B cell (primary cell): ENCODE measurements around the gene NUDT1. TPM values are rescaled to one million over a fixed set of nuclear protein-coding genes. Genes with fewer than 3 reads are reported as not detected.

Experiments used
- ATAC-seq: fragments of 200-7000 bp; cut with Tn5 transposase; one replicate; pipeline ENCODE4 v1.10.0; 2021; ENCODE audit warnings: low read depth, mild to moderate bottlenecking, moderate number of reproducible peaks, moderate library complexity
- CTCF ChIA-PET: fragments of 350-600 bp; sonication (Branson Sonifier 250); formaldehyde crosslinking; loops from one replicate; lab custom pipeline; 2021; ENCODE audit warnings: antibody characterized with exemption, inconsistent platforms; lab: Charles Lee
- POLR2A ChIA-PET: fragments of 350-600 bp; sonication (Branson Sonifier 250); formaldehyde crosslinking; loops from one replicate; lab custom pipeline; 2021; ENCODE audit warnings: antibody characterized with exemption; lab: Charles Lee
- DNase-seq: peaks from one replicate; pipeline ENCODE4 v3.0.0; 2013
- H2AFZ ChIP-seq: 2 replicates; pipeline ENCODE4 v1.6.1; 2012; ENCODE audit warnings: mild to moderate bottlenecking, low read depth, low read length; ENCODE audit not compliant: insufficient read depth, poor library complexity, severe bottlenecking
- H3K27ac ChIP-seq, 2 donors: 1 replicate in 1 of 2; 2 replicates in 1 of 2; pipeline ENCODE4 v1.5.1; 2012 to 2013; ENCODE audit warnings: low read length in 2 of 2, mild to moderate bottlenecking in 2 of 2, moderate library complexity in 1 of 2
- H3K27me3 ChIP-seq, 4 experiments: fragments of 200-600 bp in 1 of 4; sonication (generic) in 1 of 4; replicated peaks in 1 of 4; 1 replicate in 2 of 4; 2 replicates in 2 of 4; pipeline versions ENCODE4 v1.6.1 to v1.7.0; 2013 to 2016; ENCODE audit warnings: low read length in 3 of 4, mild to moderate bottlenecking in 2 of 4, mixed read lengths in 1 of 4, moderate library complexity in 1 of 4; ENCODE audit not compliant: insufficient read depth in 4 of 4, control insufficient read depth in 3 of 4; ENCODE audit errors: control extremely low read depth in 1 of 4
- H3K36me3 ChIP-seq, 2 experiments: replicated peaks in 1 of 2; 1 replicate in 1 of 2; 2 replicates in 1 of 2; pipeline versions ENCODE4 v1.6.1 to v1.7.1; 2013; ENCODE audit warnings: low read length in 1 of 2; ENCODE audit not compliant: insufficient read depth in 2 of 2, control insufficient read depth in 1 of 2; ENCODE audit errors: control extremely low read depth in 1 of 2, extremely low read depth in 1 of 2
- H3K4me1 ChIP-seq, 2 donors: fragments of 200-600 bp in 1 of 2; sonication (generic) in 1 of 2; 1 replicate in 1 of 2; 2 replicates in 1 of 2; pipeline versions ENCODE4 v1.5.1 to v1.6.1; 2013 to 2017; ENCODE audit warnings: low read length in 2 of 2; ENCODE audit not compliant: control insufficient read depth in 2 of 2, insufficient read depth in 2 of 2
- H3K4me2 ChIP-seq: replicated peaks from 2 replicates; pipeline ENCODE3; 2012; ENCODE audit warnings: mild to moderate bottlenecking, low read depth, low read length; ENCODE audit not compliant: poor library complexity, severe bottlenecking
- H3K4me3 ChIP-seq, 5 experiments: fragments of 200-600 bp in 1 of 5; sonication (generic) in 1 of 5; 1 replicate in 3 of 5; 2 replicates in 2 of 5; pipeline versions ENCODE4 v1.5.1 to v1.7.0; 2011 to 2016; ENCODE audit warnings: low read length in 4 of 5, mild to moderate bottlenecking in 4 of 5, low read depth in 2 of 5, control low read depth in 1 of 5, moderate library complexity in 1 of 5; ENCODE audit not compliant: insufficient read depth in 1 of 5; ENCODE audit errors: control extremely low read depth in 1 of 5, extremely low read depth in 1 of 5
- H3K79me2 ChIP-seq: fragments of 200-600 bp; sonication (generic); one replicate; pipeline ENCODE4 v1.6.0; 2016; ENCODE audit warnings: low read length; ENCODE audit not compliant: control insufficient read depth, insufficient read depth
- H3K9ac ChIP-seq: fragments of 200-600 bp; sonication (generic); 2 replicates; pipeline ENCODE4 v1.6.1; 2017; ENCODE audit warnings: mild to moderate bottlenecking, low read length, moderate library complexity
- H3K9me3 ChIP-seq, 3 donors: one replicate each; pipeline versions ENCODE4 v1.6.1 to v1.7.1; 2013; ENCODE audit warnings: low read length in 2 of 3; ENCODE audit not compliant: control insufficient read depth in 2 of 3, insufficient read depth in 1 of 3; ENCODE audit errors: control extremely low read depth in 1 of 3
- H4K20me1 ChIP-seq: 2 replicates; pipeline ENCODE4 v1.6.0; 2012; ENCODE audit warnings: mild to moderate bottlenecking, low read length; ENCODE audit not compliant: insufficient read depth, control insufficient read depth, poor library complexity, severe bottlenecking
- H3K27ac Mint-ChIP-seq: one replicate; pipeline ENCODE4 v1.8.0; 2021; ENCODE audit warnings: mixed read lengths
- H3K27me3 Mint-ChIP-seq: one replicate; pipeline ENCODE4 v1.8.0; 2021; ENCODE audit warnings: mixed read lengths
- H3K4me1 Mint-ChIP-seq: one replicate; pipeline ENCODE4 v1.8.0; 2021; ENCODE audit warnings: mixed read lengths
- H3K4me3 Mint-ChIP-seq: one replicate; pipeline ENCODE4 v1.8.0; 2021; ENCODE audit warnings: mixed read lengths
- H3K9me3 Mint-ChIP-seq: one replicate; pipeline ENCODE4 v1.8.0; 2022; ENCODE audit warnings: mixed read lengths; ENCODE audit not compliant: insufficient read depth
- EZH2 ChIP-seq: IDR thresholded peaks from 2 replicates; pipeline ENCODE4 v1.6.1; 2012; ENCODE audit warnings: borderline replicate concordance, low read depth, mild to moderate bottlenecking, moderate library complexity, low read length; ENCODE audit not compliant: insufficient read depth, poor library complexity, severe bottlenecking
- WGBS: methylation state at CpG from one replicate; pipeline ENCODE4 v1.1.5; 2013; ENCODE audit warnings: missing lambda C conversion rate; ENCODE audit not compliant: insufficient coverage; 5-methylcytosine and 5-hydroxymethylcytosine counted together
- intact Hi-C: fragments of 100-400 bp; cut with micrococcal nuclease; formaldehyde crosslinking; loops from one replicate; pipeline ENCODE4 v1.10.0; 2022
- polyA plus RNA-seq: library from polyadenylated mRNA; depleted of rRNA; stranded (reverse); fragments of >200 nt; gene quantifications from 2 replicates; pipeline ENCODE4 v1.2.3, GENCODE V29; 2012
- total RNA-seq, 2 donors: library from RNA; stranded (reverse); fragments of 120-200 nt in 1 of 2; gene quantifications; 1 replicate in 1 of 2; 2 replicates in 1 of 2; pipeline versions ENCODE4 v1.2.3 to v1.2.4, GENCODE V29; 2013 to 2022
- TF ChIP-seq, protein P1 (sequence below): fragments of 200-600 bp; IDR thresholded peaks from one replicate; pipeline ENCODE4 v1.8.0; 2022; ENCODE audit warnings: antibody characterized with exemption, mild to moderate bottlenecking

The NUDT1 gene
- total and polyA plus RNA-seq, 2 donors (not counting 1 experiment from before 2014, with no cell fraction given) = 21.1 to 22.9 TPM

DNA sequence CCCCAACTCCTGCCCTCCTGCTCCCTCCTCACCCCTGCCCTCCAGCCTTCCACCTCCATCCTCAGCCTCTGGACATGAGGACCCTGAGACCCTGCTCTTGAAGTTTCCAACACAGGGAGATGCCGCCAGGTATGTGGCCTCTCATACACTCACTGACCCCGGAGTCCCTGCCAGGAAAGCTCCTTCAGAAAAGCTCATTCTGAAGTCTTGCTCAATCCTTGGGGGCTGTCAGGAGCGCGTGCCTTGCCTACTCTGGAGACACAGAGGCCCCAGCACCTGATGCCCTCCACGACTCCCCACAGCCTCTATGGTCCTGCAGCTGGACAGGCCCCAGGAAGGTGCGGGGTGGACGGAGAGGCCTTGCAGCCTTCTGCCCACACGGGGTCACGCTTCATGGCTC is 11.0 kb downstream of the NUDT1 start:
- ChIA-PET CTCF (interaction anchor here (1.6 to 2.2 kb wide), 2 partner anchors 11 to 95 kb away, joined by 4 to 6 read pairs; partner anchors contain the start of genes MRM2 and NUDT1), POLR2A (no interaction called here)
- Histone ChIP-seq H4K20me1 (peaks cover 26% of the 10 kb centered on the region), H3K27ac (peak overlapping the region in 1 of 2 donors; percentile 49), H3K27me3 (no peaks in the 10 kb centered on the region), H3K4me3 (no peak overlapping the region), H2AFZ (no peak overlapping the region), H3K9me3 (peaks cover 0 to 4% (median 0%) of the 10 kb centered on the region in 3 donors), H3K36me3 (peaks cover 0 to 47% of the 10 kb centered on the region in 2 experiments), H3K4me2 (no peak overlapping the region), H3K79me2 (peaks cover 8% of the 10 kb centered on the region), H3K9ac (no peak overlapping the region), H3K4me1 (peaks cover 13 to 28% of the 10 kb centered on the region in 2 donors)
- Mint-ChIP-seq H3K9me3 (no peaks in the 10 kb centered on the region), H3K27ac (no peak overlapping the region), H3K4me1 (peaks cover 31% of the 10 kb centered on the region), H3K4me3 (no peak overlapping the region), H3K27me3 (no peaks in the 10 kb centered on the region)
- no peak for ATAC-seq
- WGBS = 98% methylated on average over 9 of the region's 9 CpGs
- intact Hi-C loops = no loop called here
- DNase-seq = no peak
- TF ChIP-seq, protein P1, sequence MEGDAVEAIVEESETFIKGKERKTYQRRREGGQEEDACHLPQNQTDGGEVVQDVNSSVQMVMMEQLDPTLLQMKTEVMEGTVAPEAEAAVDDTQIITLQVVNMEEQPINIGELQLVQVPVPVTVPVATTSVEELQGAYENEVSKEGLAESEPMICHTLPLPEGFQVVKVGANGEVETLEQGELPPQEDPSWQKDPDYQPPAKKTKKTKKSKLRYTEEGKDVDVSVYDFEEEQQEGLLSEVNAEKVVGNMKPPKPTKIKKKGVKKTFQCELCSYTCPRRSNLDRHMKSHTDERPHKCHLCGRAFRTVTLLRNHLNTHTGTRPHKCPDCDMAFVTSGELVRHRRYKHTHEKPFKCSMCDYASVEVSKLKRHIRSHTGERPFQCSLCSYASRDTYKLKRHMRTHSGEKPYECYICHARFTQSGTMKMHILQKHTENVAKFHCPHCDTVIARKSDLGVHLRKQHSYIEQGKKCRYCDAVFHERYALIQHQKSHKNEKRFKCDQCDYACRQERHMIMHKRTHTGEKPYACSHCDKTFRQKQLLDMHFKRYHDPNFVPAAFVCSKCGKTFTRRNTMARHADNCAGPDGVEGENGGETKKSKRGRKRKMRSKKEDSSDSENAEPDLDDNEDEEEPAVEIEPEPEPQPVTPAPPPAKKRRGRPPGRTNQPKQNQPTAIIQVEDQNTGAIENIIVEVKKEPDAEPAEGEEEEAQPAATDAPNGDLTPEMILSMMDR = no peak
- TF ChIP-seq EZH2 = no peak

DNA sequence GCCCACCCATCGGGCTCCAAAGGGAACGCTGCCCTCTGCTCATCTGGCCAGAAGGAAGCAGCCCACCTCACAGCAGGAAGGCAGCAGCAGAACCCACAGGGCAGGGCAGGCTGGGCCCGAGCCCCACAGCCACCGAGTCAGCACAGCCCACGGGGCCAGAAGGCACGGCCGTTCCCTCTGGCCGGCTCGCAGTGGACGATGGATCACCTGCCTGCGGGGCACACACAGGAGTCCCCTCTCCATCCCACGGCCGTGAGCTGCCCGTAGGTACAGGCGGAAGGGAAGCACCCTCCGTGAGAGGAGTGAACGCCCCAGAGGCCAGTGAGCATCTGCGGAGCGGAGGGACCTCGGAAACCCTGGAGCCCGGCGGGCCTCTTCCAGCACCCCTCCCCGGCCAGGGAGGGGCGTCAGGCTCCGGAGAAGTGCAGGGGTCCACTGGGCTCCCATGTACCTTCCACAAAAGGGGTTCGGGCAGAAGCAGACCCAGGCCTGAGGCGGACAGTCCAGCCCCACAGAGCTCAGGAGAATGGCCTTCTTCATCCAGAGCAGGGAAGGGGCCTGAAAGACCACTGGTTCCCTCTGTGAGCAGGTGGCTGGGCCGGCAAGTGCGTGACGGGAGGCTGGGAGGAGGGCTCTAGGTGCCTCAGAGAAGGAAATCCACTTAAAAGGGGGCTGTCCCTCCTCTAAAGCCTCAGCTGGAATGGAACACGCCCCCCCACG is 11.7 kb downstream of the NUDT1 start:
- ChIA-PET POLR2A (no interaction called here), CTCF (interaction anchor here (1.6 kb wide), 1 partner anchor 94 kb away, joined by 4 read pairs; no protein-coding TSS in a partner anchor)
- intact Hi-C loops = no loop called here
- H3K4me3 Mint-ChIP-seq = no peak overlapping the region
- 96% methylated on average over 32 of the region's 32 CpGs for WGBS
- Histone ChIP-seq H2AFZ (no peak overlapping the region), H3K4me2 (no peak overlapping the region), H3K27me3 (no peaks in the 10 kb centered on the region), H3K36me3 (peaks cover 0 to 52% of the 10 kb centered on the region in 2 experiments), H3K9ac (no peak overlapping the region), H4K20me1 (peaks cover 31% of the 10 kb centered on the region), H3K9me3 (peaks cover 0 to 4% (median 0%) of the 10 kb centered on the region in 3 donors), H3K79me2 (peaks cover 14% of the 10 kb centered on the region), H3K27ac (no peak overlapping the region), H3K4me1 (peaks cover 12 to 26% of the 10 kb centered on the region in 2 donors), H3K4me3 (no peak overlapping the region)
- H3K9me3 Mint-ChIP-seq = no peaks in the 10 kb centered on the region
- DNase-seq (no peak), ATAC-seq (no peak)
- no peak overlapping the region for H3K27ac Mint-ChIP-seq
- TF ChIP-seq EZH2 = no peak
- TF ChIP-seq, protein P1 = no peak
- no peaks in the 10 kb centered on the region for H3K27me3 Mint-ChIP-seq
- H3K4me1 Mint-ChIP-seq = peaks cover 29% of the 10 kb centered on the region
